Astrocyte (in vitro differentiated cells and primary cell): Measurements from ENCODE around the gene ADM5.

Source experiments
- CTCF ChIP-seq: IDR thresholded peaks from 2 replicates; pipeline ENCODE4 v1.5.1; 2011; ENCODE audit warnings: low read depth, mild to moderate bottlenecking, inconsistent platforms, low read length, moderate library complexity; ENCODE audit not compliant: insufficient read depth
- EZH2 ChIP-seq: IDR thresholded peaks from 2 replicates; pipeline ENCODE4 v1.6.1; 2012; ENCODE audit warnings: mild to moderate bottlenecking, low read length, inconsistent platforms; ENCODE audit not compliant: insufficient read depth

- TF ChIP-seq CTCF (no peak), EZH2 (no peak)
These were observed 30.6 kb upstream of the ADM5 start for GRCh38 chr19:49658566-49659442.
